T-cell (primary cell): ENCODE results near the gene GZMA. TPM values are rescaled to one million over a fixed set of nuclear protein-coding genes. Genes with fewer than 3 reads are reported as not detected.

Experiments used
- ATAC-seq, 4 experiments: fragments of 200-7000 bp in 3 of 4; fragments of 150-1000 bp in 1 of 4; cut with Tn5 transposase; replicated peaks in 1 of 4; 1 replicate in 3 of 4; 2 replicates in 1 of 4; pipeline ENCODE4 v1.10.0; 2021; ENCODE audit warnings: moderate library complexity in 3 of 4, mild to moderate bottlenecking in 2 of 4, moderate number of reproducible peaks in 1 of 4
- CTCF ChIA-PET, 2 donors: fragments of 300-600 bp; sonication (Branson Sonifier 250); formaldehyde crosslinking; loops; one replicate each; lab custom pipeline; 2022; ENCODE audit warnings: antibody characterized with exemption in 2 of 2; lab: Charles Lee
- POLR2A ChIA-PET, 2 donors: fragments of 300-600 bp; sonication (Branson Sonifier 250); formaldehyde crosslinking; loops; one replicate each; lab custom pipeline; 2022; ENCODE audit warnings: antibody characterized with exemption in 2 of 2; lab: Charles Lee
- DNase-seq, 35 experiments: peaks; one replicate each; pipeline versions ENCODE4 v3.0.0 to v3.0.0-alpha.2; 2013 to 2023
- H3K27ac ChIP-seq: one replicate; pipeline ENCODE4 v1.5.1; 2013; ENCODE audit warnings: low read length
- H3K27me3 ChIP-seq, 2 experiments: replicated peaks in 1 of 2; 1 replicate in 1 of 2; 2 replicates in 1 of 2; pipeline versions ENCODE4 v1.6.1 to v1.7.0; 2013; ENCODE audit warnings: low read length in 1 of 2, mixed read lengths in 1 of 2; ENCODE audit not compliant: control insufficient read depth in 2 of 2, insufficient read depth in 2 of 2; ENCODE audit errors: extremely low read depth in 1 of 2
- H3K36me3 ChIP-seq, 2 donors: 1 replicate in 1 of 2; 2 replicates in 1 of 2; pipeline versions ENCODE4 v1.6.1 to v1.7.0; 2013; ENCODE audit warnings: low read length in 1 of 2; ENCODE audit not compliant: control insufficient read depth in 2 of 2, insufficient read depth in 1 of 2; ENCODE audit errors: extremely low read depth in 1 of 2
- H3K4me1 ChIP-seq, 2 experiments: 1 replicate in 1 of 2; 2 replicates in 1 of 2; pipeline versions ENCODE4 v1.6.1 to v1.7.0; 2013; ENCODE audit warnings: low read length in 2 of 2, mixed read lengths in 1 of 2; ENCODE audit not compliant: insufficient read depth in 2 of 2, control insufficient read depth in 1 of 2; ENCODE audit errors: extremely low read depth in 1 of 2
- H3K4me3 ChIP-seq, 2 donors: 1 replicate in 1 of 2; 2 replicates in 1 of 2; pipeline versions ENCODE4 v1.5.1 to v1.7.0; 2013; ENCODE audit warnings: mild to moderate bottlenecking in 2 of 2, low read length in 1 of 2, moderate library complexity in 1 of 2; ENCODE audit not compliant: control insufficient read depth in 1 of 2; ENCODE audit errors: extremely low read depth in 1 of 2
- H3K9me3 ChIP-seq: 2 replicates; pipeline ENCODE4 v1.7.0; 2013
- H3K27ac Mint-ChIP-seq, 2 donors: one replicate each; pipeline ENCODE4 v1.8.0; 2020 to 2021; ENCODE audit warnings: mild to moderate bottlenecking in 2 of 2, mixed read lengths in 2 of 2
- H3K27me3 Mint-ChIP-seq, 2 donors: one replicate each; pipeline ENCODE4 v1.8.0; 2021 to 2022; ENCODE audit warnings: mixed read lengths in 2 of 2
- H3K36me3 Mint-ChIP-seq: one replicate; pipeline ENCODE4 v1.8.0; 2021; ENCODE audit warnings: mixed read lengths
- H3K4me1 Mint-ChIP-seq, 3 donors: one replicate each; pipeline ENCODE4 v1.8.0; 2020 to 2022; ENCODE audit warnings: mixed read lengths in 3 of 3, mild to moderate bottlenecking in 1 of 3
- H3K4me3 Mint-ChIP-seq, 3 donors: one replicate each; pipeline ENCODE4 v1.8.0; 2020 to 2022; ENCODE audit warnings: mild to moderate bottlenecking in 3 of 3, mixed read lengths in 3 of 3, moderate library complexity in 3 of 3
- H3K9me3 Mint-ChIP-seq, 3 donors: one replicate each; pipeline ENCODE4 v1.8.0; 2020 to 2022; ENCODE audit warnings: mixed read lengths in 3 of 3
- WGBS: methylation state at CpG from one replicate; pipeline ENCODE4 v1.1.5; 2013; ENCODE audit warnings: missing lambda C conversion rate; ENCODE audit not compliant: insufficient coverage; 5-methylcytosine and 5-hydroxymethylcytosine counted together
- total RNA-seq, 35 experiments: library from RNA in 6 of 35; stranded (reverse) in 6 of 35; fragments of 120-200 nt in 1 of 35; gene quantifications; one replicate each; pipeline versions ENCODE4 v1.2.1 to v1.2.4 and lab custom pipeline; 2013 to 2026

The GZMA gene
- total RNA-seq, 5 donors from 2014 or later (not counting 1 experiment from before 2014, with no cell fraction given) = 9.9 to 86.0 (median 37.2) TPM

GRCh38 chr5:55114061-55114460 lies 11.6 kb downstream of the GZMA start:
- peaks cover 5 to 11% of the 10 kb centered on the region in 2 experiments for H3K4me1 ChIP-seq
- ChIA-PET POLR2A (no interaction called here), CTCF (no interaction called here)
- H3K36me3 ChIP-seq = peaks cover 0 to 2% of the 10 kb centered on the region in 2 donors
- H3K27ac ChIP-seq = no peak overlapping the region
- H3K4me3 Mint-ChIP-seq = no peak overlapping the region
- H3K27me3 ChIP-seq = no peaks in the 10 kb centered on the region
- peaks cover 16 to 18% (median 16%) of the 10 kb centered on the region in 3 donors for H3K4me1 Mint-ChIP-seq
- ATAC-seq (no peak), DNase-seq (no peak)
- H3K9me3 ChIP-seq = no peaks in the 10 kb centered on the region
- no peak overlapping the region for H3K27ac Mint-ChIP-seq
- no peaks in the 10 kb centered on the region for H3K27me3 Mint-ChIP-seq
- no peaks in the 10 kb centered on the region for H3K9me3 Mint-ChIP-seq
- H3K4me3 ChIP-seq = no peak overlapping the region
- H3K36me3 Mint-ChIP-seq = peaks cover 10% of the 10 kb centered on the region
- 75% methylated on average over 2 of the region's 3 CpGs for WGBS

GRCh38 chr5:55123365-55123764 lies 20.9 kb downstream of the GZMA start:
- Histone ChIP-seq H3K4me1 (no peaks in the 10 kb centered on the region), H3K27me3 (no peaks in the 10 kb centered on the region), H3K9me3 (no peaks in the 10 kb centered on the region), H3K27ac (no peak overlapping the region), H3K36me3 (no peaks in the 10 kb centered on the region), H3K4me3 (no peak overlapping the region)
- ChIA-PET CTCF (no interaction called here), POLR2A (interaction anchor here in 1 of 2 donors (0.6 kb wide), 1 partner anchor 205 kb away, joined by 3 read pairs; no protein-coding TSS in a partner anchor)
- DNase-seq (no peak), ATAC-seq (no peak)
- WGBS = 100% methylated on average over 1 of the region's 3 CpGs
- Mint-ChIP-seq H3K9me3 (no peaks in the 10 kb centered on the region), H3K27me3 (no peaks in the 10 kb centered on the region), H3K4me1 (peaks cover 0 to 2% (median 0%) of the 10 kb centered on the region in 3 donors), H3K4me3 (no peak overlapping the region), H3K27ac (no peak overlapping the region), H3K36me3 (no peaks in the 10 kb centered on the region)

GRCh38 chr5:55134053-55134722 lies 31.7 kb downstream of the GZMA start:
- Mint-ChIP-seq H3K36me3 (peaks cover 5% of the 10 kb centered on the region), H3K4me1 (peaks cover 11 to 17% (median 15%) of the 10 kb centered on the region in 3 donors), H3K4me3 (no peak overlapping the region), H3K9me3 (peaks cover 14 to 15% (median 15%) of the 10 kb centered on the region in 3 donors), H3K27me3 (no peaks in the 10 kb centered on the region), H3K27ac (no peak overlapping the region)
- H3K27ac ChIP-seq = no peak overlapping the region
- peak in 2 of 4 experiments; percentile 53 to 60 for ATAC-seq
- H3K36me3 ChIP-seq = no peaks in the 10 kb centered on the region
- no peak for DNase-seq
- no peak overlapping the region for H3K4me3 ChIP-seq
- ChIA-PET CTCF (interaction anchor here in 1 of 2 donors (0.6 kb wide), 1 partner anchor 60 kb away, joined by 3 read pairs; no protein-coding TSS in a partner anchor), POLR2A (no interaction called here)
- WGBS = 38% methylated on average over 2 of the region's 5 CpGs
- peaks cover 4 to 5% of the 10 kb centered on the region in 2 experiments for H3K4me1 ChIP-seq
- H3K27me3 ChIP-seq = no peaks in the 10 kb centered on the region
- peaks cover 4% of the 10 kb centered on the region for H3K9me3 ChIP-seq

- no CpG with 5 or more reads among the region's 3 CpGs for WGBS
- Mint-ChIP-seq H3K4me3 (no peak overlapping the region), H3K9me3 (peaks cover 0 to 5% (median under 1%) of the 10 kb centered on the region in 3 donors), H3K27me3 (no peaks in the 10 kb centered on the region), H3K4me1 (peaks cover 18 to 25% (median 19%) of the 10 kb centered on the region in 3 donors), H3K36me3 (no peaks in the 10 kb centered on the region), H3K27ac (no peak overlapping the region)
- ChIA-PET CTCF (no interaction called here), POLR2A (interaction anchor here in 1 of 2 donors (0.6 kb wide), 1 partner anchor 153 kb away, joined by 5 read pairs; no protein-coding TSS in a partner anchor)
- Histone ChIP-seq H3K27ac (no peak overlapping the region), H3K4me1 (peaks cover 6 to 9% of the 10 kb centered on the region in 2 experiments), H3K27me3 (no peaks in the 10 kb centered on the region), H3K36me3 (no peaks in the 10 kb centered on the region), H3K4me3 (no peak overlapping the region), H3K9me3 (no peaks in the 10 kb centered on the region)
- DNase-seq (no peak), ATAC-seq (no peak)
These were observed 34.1 kb downstream of the GZMA start for GRCh38 chr5:55136521-55136920.

- Mint-ChIP-seq H3K9me3 (no peaks in the 10 kb centered on the region), H3K27me3 (no peaks in the 10 kb centered on the region), H3K27ac (no peak overlapping the region), H3K4me3 (no peak overlapping the region), H3K4me1 (peaks cover 17 to 18% (median 17%) of the 10 kb centered on the region in 3 donors), H3K36me3 (no peaks in the 10 kb centered on the region)
- ChIA-PET CTCF (interaction anchor here (0.7 to 2.2 kb wide), 6 partner anchors 14 to 200 kb away, joined by 3 to 14 read pairs (median 4); no protein-coding TSS in a partner anchor), POLR2A (no interaction called here)
- 100% methylated on average over 1 of the region's 9 CpGs for WGBS
- H3K9me3 ChIP-seq = no peaks in the 10 kb centered on the region
- H3K27ac ChIP-seq = no peak overlapping the region
- DNase-seq = no peak
- H3K4me3 ChIP-seq = no peak overlapping the region
- H3K27me3 ChIP-seq = no peaks in the 10 kb centered on the region
- ATAC-seq = no peak
- H3K4me1 ChIP-seq = peaks cover 12 to 14% of the 10 kb centered on the region in 2 experiments
- H3K36me3 ChIP-seq = no peaks in the 10 kb centered on the region
These were observed 38.6 kb downstream of the GZMA start for GRCh38 chr5:55140908-55141665.

GRCh38 chr5:55141945-55142690 lies 39.7 kb downstream of the GZMA start:
- peak overlapping the region in 1 of 2 donors; percentile 13 for H3K27ac Mint-ChIP-seq

More at GRCh38 chr5:55141945-55142690, 39.7 kb downstream of the GZMA start:
- ChIA-PET CTCF (interaction anchor here (1.2 to 2.2 kb wide), 4 partner anchors 13 to 275 kb away, joined by 3 to 14 read pairs (median 4); no protein-coding TSS in a partner anchor), POLR2A (no interaction called here)
- no peaks in the 10 kb centered on the region for H3K27me3 Mint-ChIP-seq
- H3K4me1 Mint-ChIP-seq = peaks cover 23 to 24% (median 23%) of the 10 kb centered on the region in 3 donors
- no peaks in the 10 kb centered on the region for H3K36me3 ChIP-seq
- no peak overlapping the region for H3K27ac ChIP-seq
- H3K4me3 Mint-ChIP-seq = no peak overlapping the region
- no peaks in the 10 kb centered on the region for H3K9me3 Mint-ChIP-seq
- WGBS = 34% methylated on average over 3 of the region's 9 CpGs
- H3K27me3 ChIP-seq = no peaks in the 10 kb centered on the region
- DNase-seq (peak in 3 of 35 experiments; percentile 2 to 23 (median 4)), ATAC-seq (peak in 3 of 4 experiments; percentile 36 to 58 (median 53))
- no peaks in the 10 kb centered on the region for H3K36me3 Mint-ChIP-seq
- H3K4me3 ChIP-seq = no peak overlapping the region
- peaks cover 18% of the 10 kb centered on the region in 2 experiments for H3K4me1 ChIP-seq
- no peaks in the 10 kb centered on the region for H3K9me3 ChIP-seq
